Neural crest cell (in vitro differentiated cells): Measurements from ENCODE around the gene C21orf58. TPM values are rescaled to one million over a fixed set of nuclear protein-coding genes. Genes with fewer than 3 reads are reported as not detected.

ENCODE experiments used
- DNase-seq: peaks from one replicate; pipeline ENCODE4 v3.0.0; 2021; ENCODE audit warnings: low read depth, mixed read lengths, low spot score
- H3K27ac Mint-ChIP-seq: one replicate; pipeline ENCODE4 v1.8.0; 2021; ENCODE audit warnings: mild to moderate bottlenecking, mixed read lengths; ENCODE audit not compliant: unreplicated experiment
- H3K27me3 Mint-ChIP-seq: 2 replicates; pipeline ENCODE4 v1.8.0; 2021; ENCODE audit warnings: low read depth, mild to moderate bottlenecking, mixed read lengths
- H3K36me3 Mint-ChIP-seq: 2 replicates; pipeline ENCODE4 v1.8.0; 2021; ENCODE audit warnings: low read depth, mild to moderate bottlenecking, mixed read lengths
- H3K4me1 Mint-ChIP-seq: 2 replicates; pipeline ENCODE4 v1.8.0; 2021; ENCODE audit warnings: mixed read lengths
- H3K4me3 Mint-ChIP-seq: one replicate; pipeline ENCODE4 v1.8.0; 2021; ENCODE audit warnings: mild to moderate bottlenecking, mixed read lengths
- H3K9me3 Mint-ChIP-seq: 2 replicates; pipeline ENCODE4 v1.8.0; 2021; ENCODE audit warnings: mixed read lengths
- CTCF ChIP-seq: fragments of 200-600 bp; sonication (generic); conservative IDR thresholded peaks from 2 replicates; pipeline ENCODE4 v1.5.0; 2021; ENCODE audit warnings: antibody characterized with exemption, mild to moderate bottlenecking
- total RNA-seq: library from RNA; stranded (reverse); gene quantifications from 2 replicates; pipeline ENCODE4 v1.2.1, GENCODE V29; 2021

The C21orf58 gene
- total RNA-seq, 1 donor from 2014 or later = 61.5 TPM

DNA sequence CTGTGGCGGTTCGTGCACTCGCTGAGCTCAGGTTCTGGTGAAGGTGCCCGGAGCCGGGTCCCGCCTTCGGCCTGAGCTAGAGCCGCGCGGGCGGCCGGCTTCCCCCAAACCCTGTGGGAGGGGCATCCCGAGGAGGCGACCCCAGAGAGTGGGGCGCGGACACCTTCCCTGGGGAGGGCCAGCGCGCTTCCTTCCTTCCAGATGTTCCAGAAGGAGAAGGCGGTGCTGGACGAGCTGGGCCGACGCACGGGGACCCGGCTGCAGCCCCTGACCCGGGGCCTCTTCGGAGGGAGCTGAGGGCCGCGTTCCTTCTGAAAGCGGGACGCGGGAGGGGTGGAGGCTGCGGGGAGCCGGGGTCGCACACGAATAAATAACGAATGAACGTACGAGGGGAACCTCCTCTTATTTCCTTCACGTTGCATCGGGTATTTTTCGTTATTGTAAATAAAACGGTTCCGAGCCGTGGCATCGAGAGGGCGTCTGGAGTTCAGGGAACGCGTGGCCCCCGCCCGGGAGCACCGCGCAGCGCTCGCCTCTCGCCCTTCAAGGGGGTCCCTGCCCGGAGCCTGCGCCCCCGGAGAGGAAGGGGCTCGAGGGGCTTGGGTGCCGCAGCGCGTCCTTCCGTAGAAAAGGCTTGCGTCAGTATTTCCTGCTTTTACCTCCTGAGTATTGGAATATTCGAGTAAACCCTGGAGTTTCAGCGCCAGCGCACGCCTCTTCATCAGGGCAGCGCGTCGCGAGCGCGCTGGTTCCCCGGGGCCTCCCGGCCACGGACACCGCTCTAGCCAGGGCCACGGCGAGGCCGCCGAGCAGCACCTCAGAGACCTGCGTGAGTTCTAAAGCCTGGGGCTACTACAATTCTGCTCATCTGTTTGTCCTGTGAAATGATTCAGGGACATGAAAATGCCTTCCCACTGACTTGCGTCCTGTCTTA is 26.1 kb downstream of the C21orf58 start:
- Mint-ChIP-seq H3K27ac (no peak overlapping the region), H3K36me3 (peaks cover 25% of the 10 kb centered on the region), H3K9me3 (no peaks in the 10 kb centered on the region), H3K4me1 (peaks cover 16% of the 10 kb centered on the region), H3K4me3 (peak overlapping the region; percentile 79), H3K27me3 (no peaks in the 10 kb centered on the region)
- TF ChIP-seq CTCF = no peak
- no peak for DNase-seq

DNA sequence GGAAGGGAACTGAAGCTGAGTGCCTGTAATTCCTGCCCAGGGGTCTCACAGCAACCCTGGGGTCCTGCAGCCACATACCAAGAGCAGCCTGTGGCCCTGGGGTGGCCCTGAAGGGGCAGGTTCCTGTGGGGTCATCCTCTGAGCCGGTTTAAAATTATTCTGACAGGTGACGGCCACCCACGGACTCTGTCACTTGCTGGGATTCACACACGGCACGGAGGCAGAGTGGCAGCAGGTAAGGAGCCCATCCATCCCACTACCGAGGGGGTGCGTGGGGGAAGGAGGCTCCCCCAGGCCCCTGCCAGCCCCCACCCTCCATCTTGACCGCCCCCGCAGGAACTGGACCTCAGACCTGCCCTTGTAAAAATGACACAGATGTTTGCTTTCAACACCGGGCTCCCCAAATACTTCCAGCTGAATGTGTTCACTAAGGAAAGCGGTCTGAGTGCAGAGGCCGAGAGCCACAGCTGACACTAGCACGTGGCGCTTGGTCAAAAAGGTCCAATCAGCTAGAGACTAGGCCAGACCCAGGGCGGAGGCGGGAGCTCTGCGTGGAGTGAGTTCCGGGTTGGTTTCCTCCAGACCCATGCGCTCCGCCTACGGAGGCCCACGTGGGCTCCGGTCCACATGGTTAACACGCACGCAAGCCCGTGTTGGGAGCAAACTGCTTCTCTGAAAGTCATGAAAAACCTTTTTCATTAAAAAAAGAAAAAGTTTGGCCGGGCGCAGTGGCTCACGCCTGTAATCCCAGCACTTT is 27.5 kb downstream of the C21orf58 start:
- Mint-ChIP-seq H3K27me3 (no peaks in the 10 kb centered on the region), H3K27ac (no peak overlapping the region), H3K4me3 (peak overlapping the region; percentile 59), H3K36me3 (peaks cover 33% of the 10 kb centered on the region), H3K4me1 (peaks cover 16% of the 10 kb centered on the region), H3K9me3 (no peaks in the 10 kb centered on the region)
- no peak for TF ChIP-seq CTCF
- DNase-seq = peak; percentile 22

- Mint-ChIP-seq H3K4me3 (peak overlapping the region; percentile 61), H3K27me3 (no peaks in the 10 kb centered on the region), H3K9me3 (no peaks in the 10 kb centered on the region), H3K36me3 (peaks cover 26% of the 10 kb centered on the region), H3K27ac (peak overlapping the region; percentile 43), H3K4me1 (peaks cover 16% of the 10 kb centered on the region)
- no peak for TF ChIP-seq CTCF
- DNase-seq = no peak
These were observed 28.4 kb downstream of the C21orf58 start for GRCh38 chr21:46295177-46295770.

DNA sequence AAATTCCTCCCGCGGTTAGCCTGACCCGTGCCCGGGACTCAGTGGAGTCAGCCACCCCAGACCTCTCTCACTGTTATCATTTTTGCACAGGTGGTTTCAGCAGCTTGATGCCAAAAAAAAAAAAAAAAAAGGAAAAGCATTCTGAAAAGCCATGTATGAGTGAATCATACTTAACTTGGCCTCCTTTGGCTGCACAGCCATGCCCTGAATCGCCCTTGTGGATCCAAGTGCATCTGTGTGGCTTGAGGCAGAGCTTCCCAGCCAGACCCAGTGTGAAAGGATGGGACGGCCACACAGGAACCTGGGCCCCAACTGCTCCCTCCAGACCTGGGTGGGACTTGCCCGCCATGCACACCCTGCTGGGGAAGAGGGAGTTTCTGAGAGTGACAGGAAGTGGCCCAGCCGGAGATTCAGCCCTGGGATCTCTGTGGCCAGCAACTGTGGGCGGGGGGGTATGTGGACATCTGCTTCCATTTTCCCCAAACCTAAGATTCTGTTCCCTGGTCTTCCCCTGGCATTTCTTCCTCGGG is 29.0 kb downstream of the C21orf58 start:
- Mint-ChIP-seq H3K36me3 (peaks cover 26% of the 10 kb centered on the region), H3K4me3 (peak overlapping the region; percentile 61), H3K4me1 (peaks cover 16% of the 10 kb centered on the region), H3K27me3 (no peaks in the 10 kb centered on the region), H3K27ac (peak overlapping the region; percentile 43), H3K9me3 (no peaks in the 10 kb centered on the region)
- TF ChIP-seq CTCF = no peak
- no peak for DNase-seq

DNA sequence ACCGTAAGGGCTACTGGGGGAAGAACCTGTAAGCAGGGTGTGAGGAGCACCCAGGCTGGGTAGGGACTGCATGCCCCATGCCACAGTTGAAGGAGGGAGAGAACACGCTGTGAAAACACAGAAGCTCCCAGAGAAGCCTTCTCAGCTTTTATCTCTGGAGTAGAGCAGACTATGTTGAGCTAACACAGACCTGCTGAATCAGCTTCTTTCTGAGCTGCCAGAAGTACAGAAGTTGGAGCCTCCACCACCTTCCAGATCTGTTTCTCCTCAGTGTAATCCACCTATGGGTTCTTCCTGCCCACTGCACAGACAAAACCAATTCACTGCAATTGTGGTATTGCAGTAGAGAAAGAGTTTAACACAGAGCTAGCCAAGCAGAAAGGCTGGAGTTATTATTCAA is 32.1 kb downstream of the C21orf58 start:
- no peak overlapping the region for H3K4me3 Mint-ChIP-seq
- no peak for DNase-seq
- H3K27me3 Mint-ChIP-seq = no peaks in the 10 kb centered on the region
- no peaks in the 10 kb centered on the region for H3K9me3 Mint-ChIP-seq
- H3K36me3 Mint-ChIP-seq = peaks cover 20% of the 10 kb centered on the region
- TF ChIP-seq CTCF = no peak
- no peak overlapping the region for H3K27ac Mint-ChIP-seq
- H3K4me1 Mint-ChIP-seq = peaks cover 31% of the 10 kb centered on the region
